HG03060 (cell line): ENCODE results near the gene FBH1.
A peak's percentile ranks its signal among the peaks of the same experiment; 100 is the strongest.
"Not testable (repeated sequence)": the region's sequence is repeated elsewhere in the genome, so short reads cannot be mapped to it uniquely, and the experiment has no call there.

Experiments used
- ATAC-seq: cut with Tn5 transposase; IDR thresholded peaks from one replicate; pipeline ENCODE4 v1.9.1; 2021; ENCODE audit warnings: low read depth, moderate number of reproducible peaks; ENCODE audit not compliant: unreplicated experiment

The FBH1 gene

DNA sequence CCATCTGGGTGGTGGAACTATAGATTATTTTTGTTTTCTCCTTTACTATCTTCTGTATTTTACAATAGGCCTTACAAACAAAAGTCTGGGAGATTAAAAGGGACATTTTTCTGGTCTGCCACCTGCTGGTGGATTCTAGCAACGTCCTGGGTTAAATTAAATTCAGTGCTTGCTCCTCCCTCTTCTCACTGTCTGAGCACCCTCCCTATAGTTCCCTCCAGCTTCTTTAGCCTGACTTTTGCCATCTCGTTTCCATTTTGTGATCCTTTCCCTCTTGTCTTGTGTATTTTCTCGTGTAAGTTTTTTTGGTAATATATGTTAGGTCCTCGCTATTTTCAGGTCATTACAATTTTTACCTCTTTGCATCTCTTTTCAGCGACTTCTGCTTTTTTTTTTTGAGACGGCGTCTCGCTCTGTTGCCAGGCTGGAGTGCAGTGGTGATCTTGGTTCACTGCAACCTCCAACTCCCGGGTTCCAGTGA lies 16.5 kb upstream of the FBH1 start:
- peak; percentile 75 for ATAC-seq

DNA sequence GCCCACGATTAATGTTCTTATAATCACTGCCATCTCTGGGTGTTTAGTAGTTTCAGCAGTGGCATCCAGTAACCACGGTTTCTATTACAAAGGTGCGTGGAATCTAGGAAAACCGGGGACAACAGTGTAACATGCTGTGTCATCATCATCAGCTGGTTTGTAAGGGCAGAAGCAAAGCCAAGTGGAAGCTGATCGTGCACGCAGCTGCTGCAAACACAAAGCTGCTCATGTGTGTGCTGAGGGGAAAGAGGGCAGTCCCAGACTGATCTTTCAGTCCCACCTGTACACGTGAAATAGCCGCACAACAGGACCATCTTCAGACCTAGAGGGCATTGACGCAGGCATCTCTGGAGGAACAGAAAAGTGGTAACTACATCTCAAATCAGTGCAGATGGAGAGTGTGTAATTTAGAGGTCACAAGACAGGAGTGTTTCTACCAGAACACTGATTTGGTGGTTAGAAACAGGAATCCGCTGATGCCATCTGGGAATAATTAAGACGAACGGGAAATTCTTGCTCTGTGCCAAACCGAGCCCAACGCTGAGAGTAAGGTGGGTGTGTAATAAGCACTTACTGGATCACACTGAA lies 13.8 kb upstream of the FBH1 start:
- no peak for ATAC-seq

DNA sequence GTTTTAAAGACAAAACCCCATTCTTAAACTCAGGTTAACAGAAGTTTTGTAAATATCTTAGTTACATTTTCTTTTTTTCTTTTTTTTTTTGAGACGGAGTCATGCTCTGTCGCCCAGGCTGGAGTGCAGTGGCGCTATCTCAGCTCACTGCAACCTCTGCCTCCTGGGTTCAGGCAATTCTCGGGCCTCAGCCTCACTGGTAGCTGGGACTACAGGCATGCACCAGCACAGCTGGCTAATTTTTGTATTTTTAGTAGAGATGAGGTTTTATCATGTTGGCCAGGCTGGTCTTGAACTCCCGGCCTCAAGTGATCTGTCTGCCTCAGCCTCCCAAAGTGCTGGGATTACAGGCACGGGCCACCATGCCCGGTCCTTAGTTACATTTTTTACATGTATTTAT lies 13.0 kb upstream of the FBH1 start:
- ATAC-seq, result not testable (repeated sequence)

DNA sequence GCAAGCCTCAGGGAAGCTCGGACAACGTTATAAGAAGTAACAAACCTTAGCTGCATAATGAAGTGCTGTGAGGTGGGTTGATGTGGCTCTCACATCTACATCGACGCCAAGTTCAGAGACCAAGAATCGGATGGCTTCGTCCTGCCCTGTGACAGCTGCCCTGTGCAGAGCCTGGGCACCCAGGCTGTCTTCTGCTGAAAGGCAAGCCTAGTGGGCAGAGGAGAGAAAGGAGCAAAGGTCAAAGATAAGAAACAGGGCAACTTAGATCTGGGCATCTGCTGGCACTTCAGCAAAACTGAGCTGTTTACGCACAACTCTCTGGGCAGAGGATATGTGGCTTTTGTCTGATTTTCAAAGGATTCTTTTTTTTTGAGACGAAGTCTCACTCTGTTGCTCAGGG lies 7.1 kb upstream of the FBH1 start:
- no peak for ATAC-seq

DNA sequence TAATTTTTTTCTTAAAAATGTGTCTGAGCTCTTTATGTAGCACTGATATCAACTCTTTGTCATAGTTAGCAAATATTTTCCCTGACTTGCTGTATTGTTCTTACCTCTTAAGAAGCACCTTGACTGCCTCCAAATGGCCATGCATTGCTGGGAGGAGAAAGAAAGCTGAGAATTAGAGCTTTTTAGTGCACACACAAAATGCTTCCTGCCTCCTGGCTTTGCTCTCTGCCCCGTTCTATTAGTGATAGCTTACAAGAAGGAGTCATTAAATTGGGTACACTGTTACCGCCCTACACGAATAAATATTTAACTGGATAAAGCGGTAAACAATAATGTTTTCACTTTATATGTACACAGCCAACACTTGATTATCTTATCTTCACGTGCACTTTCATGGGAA lies 4.4 kb upstream of the FBH1 start:
- no peak for ATAC-seq

DNA sequence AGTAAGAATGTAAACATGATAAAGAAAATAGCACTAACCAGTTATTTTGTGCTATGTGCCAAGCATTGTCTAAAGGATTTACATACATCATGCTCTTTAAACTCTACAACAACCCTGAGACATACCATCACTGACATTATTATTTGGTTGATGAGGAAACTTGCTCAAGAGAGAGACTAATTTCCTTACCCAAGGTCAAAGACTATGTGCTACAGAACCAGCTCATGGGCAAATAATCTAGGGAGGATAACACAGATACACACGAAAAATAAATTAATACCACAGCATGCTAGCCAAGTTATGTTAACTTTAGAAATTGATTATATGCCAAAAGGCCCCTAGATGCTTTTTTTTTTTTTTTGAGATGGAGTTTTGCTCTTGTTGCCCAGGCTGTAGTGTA lies 3.0 kb upstream of the FBH1 start:
- no peak for ATAC-seq

DNA sequence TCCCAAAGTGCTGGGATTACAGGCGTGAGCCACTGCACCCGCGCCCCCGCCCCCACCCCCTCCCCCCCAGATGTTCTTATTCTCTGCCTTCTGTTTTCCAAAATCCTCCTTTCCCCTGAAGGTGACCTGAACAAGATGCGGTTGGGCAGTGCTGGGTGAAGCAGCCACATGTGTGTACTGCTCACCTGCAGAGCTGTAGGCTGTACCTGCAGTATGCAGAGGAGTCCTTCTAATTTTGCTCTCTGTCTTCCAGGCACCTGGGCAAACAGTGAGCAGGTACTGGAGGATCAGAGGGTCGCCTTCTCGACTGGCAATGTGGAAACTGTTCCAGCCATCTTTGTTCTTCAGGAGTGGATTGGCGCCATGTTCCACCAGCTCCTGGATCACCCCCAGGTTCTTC lies 2.4 kb upstream of the FBH1 start:
- no peak for ATAC-seq

DNA sequence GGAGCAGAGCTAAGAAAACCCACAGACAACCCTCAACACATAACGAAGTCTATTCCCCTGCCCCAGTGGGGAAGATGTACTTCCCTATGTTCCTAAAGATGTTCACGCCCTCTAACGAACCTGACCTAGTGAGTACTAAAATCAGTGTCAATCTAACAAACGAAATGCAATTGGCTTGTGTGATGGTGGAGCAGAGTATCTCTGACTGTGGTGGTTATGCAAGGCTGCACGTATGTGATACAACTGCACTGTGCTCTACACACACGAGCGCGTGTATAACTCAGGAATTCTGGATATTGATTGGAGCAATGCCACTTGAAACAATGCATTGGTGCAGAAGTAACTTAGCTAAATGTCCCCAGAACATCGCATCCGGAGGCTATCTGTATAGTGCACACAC lies 1.7 kb upstream of the FBH1 start:
- no peak for ATAC-seq

DNA sequence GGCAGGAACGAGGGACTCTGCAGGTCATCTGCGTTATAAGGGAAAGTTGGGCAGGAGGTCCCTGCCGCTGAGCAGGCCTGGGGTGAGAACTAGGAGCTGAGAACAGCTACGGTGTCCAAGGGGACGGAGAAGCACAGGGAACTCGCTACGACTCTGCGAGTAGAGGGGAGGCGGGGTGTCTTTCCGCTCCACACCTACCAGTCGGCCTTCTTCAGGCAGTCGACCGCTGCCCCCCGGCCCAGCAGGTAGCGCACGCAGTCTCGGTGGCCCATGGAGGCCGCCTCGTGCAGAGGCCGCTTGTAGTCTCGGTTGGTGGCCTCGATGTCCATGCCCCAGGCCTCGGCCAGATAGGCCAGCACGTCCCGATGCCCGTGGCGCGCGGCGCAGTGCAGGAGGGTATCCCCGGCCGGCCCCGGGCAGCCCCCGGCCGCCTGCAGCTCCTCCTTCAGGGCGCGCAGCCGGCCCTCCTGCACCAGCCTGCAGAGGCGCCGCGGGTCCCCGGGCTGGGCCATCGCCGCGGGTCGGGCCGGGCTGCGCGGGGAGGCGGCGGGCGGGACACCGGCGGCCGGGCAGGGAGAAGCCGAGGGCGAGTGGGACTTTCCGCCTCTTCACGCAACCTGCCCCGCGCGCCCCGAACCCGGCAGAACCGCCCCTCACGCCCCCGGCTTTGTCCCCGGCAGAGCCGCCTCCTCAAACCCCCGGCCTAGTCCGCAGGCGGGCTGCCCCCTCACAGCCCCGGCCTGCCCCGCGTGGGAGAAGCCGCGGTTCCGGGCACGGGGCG lies 1.0 kb upstream of the FBH1 start:
- ATAC-seq, result no peak

DNA sequence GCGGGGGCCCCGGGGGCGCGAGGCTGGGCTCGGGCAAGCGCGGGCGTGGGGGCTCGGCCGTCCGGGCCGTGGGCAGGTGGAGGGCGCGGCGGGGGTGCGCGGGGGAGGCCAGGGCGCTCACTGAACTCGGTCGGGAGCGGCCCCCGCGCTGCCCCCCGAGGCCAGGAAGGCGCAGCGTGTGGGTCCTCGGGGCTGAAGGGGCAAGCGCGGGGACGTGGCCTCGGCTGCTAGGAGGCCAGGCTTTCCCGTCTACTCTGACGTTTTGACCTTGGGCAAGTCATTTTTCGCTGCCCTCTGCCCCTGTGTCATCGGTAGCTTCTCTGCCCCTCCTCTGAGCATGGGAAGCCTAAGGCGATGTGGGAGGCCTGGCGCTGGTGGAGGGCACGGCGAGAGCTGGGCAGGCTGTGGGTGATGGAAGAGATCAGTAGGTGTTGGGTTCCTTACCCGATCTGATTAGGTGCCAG lies 441 bp downstream of the FBH1 start:
- ATAC-seq, result no peak

DNA sequence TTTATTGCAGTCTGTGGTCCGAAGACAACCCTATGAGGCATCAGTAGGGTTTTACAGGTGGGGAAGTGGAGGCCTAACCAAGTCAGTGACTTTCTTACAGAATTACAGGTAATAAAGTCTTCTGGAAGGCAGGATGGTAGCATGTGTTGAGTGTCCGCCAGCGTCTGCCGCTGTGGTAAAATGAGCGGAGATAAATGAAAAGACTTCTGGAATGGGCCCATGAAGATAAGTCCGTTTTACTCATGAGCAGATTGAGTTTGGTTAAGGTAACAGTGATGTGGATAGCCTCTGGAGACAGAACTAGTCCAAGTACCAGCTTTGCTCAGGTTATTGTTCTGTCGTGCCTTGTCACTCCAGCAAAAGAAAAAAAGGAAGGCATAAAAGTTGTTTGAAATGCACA lies 966 bp downstream of the FBH1 start:
- no peak for ATAC-seq

DNA sequence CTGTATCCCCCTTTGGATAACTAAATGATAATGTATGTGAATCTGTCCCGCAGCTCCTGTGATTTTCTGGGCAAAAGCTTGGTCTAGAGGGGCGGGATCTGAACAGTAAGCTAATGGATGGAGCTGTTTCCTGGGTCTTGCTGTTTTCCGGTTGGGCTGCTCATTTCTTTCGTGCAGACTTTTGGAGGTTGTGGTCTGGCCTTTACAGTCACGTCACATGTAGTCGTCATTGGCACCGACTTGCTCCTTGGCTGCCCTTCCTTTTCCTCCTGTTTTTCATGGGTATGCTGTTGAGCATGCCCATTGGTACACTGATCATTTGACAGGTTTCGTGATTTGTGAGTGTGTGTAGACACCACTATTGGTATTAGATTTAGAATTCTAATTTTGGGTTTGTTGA lies 2.0 kb downstream of the FBH1 start:
- no peak for ATAC-seq

DNA sequence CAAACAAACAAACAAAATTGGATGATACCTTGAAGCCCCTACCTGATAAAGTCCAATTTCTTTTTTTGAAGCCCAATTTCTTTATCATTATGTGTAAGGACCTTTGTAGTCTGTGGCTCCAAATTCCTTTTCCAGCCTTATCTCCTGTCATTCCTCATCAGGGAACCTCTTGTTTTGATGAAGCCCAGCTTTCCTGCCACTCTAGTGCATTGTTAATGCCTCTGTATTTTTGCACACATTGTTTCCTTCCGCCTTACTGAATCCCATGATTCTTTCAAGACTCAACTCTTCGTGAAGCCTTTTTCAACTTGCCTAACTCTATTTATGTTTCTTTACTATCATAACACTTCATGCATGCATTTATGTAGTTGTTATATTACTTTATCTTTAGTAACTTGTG lies 3.3 kb downstream of the FBH1 start:
- ATAC-seq, result no peak

DNA sequence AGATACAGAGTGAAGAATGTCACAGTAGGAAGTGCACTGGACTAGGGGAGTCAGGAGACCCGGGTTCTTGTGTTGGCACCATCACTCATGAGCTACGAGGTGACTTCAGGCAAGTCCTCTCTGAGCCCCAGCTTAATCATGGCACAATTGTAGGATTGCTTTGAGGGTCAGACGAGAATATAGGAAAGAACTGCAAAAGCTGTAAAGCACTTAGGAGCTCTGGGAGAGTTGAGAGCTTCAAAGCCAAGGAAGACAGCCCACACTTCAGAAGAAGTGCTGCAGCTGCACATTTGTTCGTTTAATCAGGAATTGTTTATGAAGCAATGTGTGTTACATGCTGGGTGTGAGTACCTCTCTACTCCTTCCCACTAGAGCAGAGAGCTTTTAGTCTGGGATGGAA lies 4.4 kb downstream of the FBH1 start:
- no peak for ATAC-seq

DNA sequence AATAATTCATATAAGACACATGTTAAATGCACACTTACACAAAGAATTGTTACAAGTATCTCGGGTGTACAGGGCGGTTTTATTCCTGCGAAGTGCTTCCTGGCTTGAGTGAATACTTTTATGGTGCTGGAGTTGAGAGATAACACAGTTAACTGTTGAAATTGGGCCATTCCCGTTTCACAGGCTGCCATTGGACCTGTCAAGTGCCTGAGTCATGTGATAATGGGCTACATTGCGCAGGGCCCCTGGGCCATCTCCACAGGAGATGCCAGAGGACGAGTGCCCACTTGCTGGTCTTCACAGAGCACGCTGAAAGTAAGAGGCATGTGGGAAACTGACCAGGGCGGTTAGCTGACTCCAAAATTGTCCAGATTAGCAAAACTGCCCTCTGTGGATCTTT lies 4.8 kb downstream of the FBH1 start:
- no peak for ATAC-seq

DNA sequence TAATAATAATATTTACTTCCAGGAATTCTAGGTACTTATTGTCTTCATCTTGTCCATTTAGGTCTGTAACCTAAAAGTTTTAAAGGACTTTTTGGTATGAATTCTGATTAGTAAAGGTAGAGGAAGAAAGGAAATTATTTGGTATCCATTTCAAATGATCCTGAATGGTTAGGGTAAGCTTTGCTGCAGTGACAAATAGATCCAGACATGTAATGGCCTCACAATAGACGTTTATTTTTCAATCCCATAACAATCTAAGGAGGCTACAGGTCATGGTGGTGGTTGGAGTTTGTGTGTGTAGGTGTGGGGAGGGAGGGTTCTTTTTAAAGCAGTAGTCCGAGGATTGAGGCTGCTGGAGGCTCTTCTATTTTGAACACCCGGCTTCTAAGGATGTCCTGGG lies 5.3 kb downstream of the FBH1 start:
- ATAC-seq, result no peak

DNA sequence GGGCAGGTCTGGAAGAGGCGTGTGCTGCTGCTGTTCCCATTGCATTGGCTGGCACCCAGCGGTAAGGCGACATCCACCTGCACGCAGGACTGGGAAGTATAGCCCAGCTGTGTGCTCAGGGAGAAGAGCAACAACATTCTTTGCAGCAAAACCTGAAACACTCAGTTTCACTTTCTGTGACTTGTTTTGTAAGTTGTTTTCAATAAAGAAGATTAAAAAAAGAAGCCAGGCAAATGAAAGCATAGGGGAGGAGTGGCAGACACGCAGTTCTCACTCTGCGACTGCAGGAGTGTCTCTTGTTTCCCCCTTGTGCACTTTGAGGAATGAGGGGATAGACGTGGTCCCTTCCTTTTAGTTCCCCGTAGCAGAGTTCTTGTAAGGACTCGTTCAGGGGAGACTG lies 5.8 kb downstream of the FBH1 start:
- ATAC-seq, result peak; percentile 75

DNA sequence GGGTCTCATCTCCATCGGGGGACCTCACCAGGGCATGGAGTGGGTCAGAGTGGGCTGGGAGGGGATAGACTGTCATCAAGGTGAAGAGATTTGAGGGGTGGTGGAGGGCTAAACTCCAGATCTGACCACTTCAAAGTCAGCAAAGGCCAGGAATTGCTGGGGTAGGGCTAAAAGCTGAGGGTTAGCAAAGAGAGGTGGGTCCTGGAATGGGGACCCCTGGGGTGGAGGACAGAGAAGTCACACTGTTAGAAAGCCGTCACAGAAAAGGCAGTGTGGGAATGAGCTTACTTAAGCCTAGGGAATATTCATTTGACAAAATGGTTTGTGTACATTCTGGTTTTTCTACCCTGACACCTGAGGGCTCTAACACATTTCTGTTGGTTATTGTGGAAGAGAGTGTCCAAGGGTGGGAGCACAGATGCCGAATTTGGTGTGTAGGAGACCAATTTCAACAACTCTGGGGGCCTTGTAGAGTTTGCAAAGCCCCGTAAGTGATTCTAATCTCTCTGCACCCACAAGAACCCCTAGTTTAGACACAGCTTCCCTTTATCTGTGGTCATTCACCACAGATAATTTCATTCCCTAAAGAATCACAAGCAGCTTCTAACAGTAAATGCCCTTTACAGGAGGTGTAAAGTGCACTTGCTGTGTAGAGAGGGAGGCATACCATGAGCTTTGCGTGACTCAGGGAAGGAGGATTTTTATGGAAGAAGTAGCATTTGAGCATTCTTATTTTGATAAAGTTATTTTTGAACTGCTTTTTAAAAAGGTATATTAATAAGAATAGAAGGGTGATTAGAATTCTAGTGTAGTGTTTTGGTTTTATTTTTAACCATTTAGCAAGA lies 6.4 kb downstream of the FBH1 start:
- no peak for ATAC-seq

DNA sequence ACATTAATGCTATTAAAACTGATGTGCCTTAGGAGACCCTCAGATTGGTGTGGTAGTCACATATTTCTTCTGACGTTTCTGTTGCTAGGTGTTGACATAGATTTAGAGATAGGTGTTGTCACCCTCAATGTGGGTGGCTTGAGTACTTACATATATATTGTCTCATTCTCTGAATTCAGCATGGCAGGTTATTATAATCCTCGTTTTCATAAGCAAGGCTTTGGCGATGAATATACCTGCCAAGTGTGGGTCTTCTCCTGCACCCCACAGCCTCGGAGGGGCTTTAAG lies 7.0 kb downstream of the FBH1 start:
- no peak for ATAC-seq

DNA sequence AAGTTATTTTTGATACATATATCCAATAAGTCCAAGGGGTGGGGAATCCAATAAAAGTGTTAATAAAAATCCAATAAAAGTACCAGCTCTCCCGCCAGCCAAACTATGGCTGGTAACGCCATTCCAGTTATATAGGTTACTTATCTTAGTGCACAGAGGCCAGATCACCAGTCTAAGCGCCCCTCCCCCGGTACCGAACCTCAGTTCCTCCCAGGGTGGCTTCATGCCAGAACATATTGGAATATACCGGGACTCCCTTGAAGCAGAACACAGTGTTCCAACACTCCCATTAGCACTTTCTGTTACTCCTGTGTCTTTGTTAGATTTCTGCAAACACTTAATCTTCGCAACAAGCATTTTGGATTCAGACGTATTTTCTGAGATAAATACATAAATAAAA lies 7.5 kb downstream of the FBH1 start:
- no peak for ATAC-seq

DNA sequence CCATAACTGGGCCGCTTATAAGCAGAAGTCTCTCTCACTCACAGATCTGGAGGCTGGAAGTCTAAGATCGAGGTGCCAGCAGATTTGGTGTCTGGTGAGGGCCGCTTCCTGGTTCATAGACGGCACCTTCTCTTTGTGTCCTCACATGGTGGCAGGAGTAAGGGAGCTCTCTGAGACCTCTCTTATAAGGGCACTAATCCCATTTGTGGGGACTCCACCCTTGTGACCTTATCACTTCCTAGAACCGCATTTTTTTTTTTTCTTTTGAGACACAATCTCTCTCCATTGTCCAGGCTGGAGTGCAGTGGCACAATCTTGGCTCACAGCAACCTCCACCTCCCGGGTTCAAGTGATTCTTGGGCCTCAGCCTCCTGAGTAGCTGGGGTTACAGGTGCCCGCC lies 8.1 kb downstream of the FBH1 start:
- no peak for ATAC-seq

DNA sequence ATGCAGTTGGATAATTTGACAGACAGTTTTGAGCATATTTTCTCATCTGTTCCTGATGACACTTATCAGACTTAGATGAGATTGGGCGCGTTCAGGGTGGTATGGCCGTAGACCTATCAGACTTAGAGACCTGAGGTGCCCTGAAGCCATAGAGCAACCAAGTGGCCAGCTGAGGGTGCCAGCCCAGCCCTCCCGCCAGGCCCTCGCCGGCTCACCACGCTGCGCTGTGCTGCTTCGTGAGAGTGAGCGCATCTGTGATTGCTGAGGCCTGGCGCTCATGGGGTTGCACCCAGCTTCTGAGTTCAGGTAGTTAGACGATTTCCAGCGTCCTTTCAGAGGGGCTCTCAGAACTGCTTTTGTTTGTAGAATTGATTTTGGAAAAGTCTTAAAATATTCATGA lies 10.2 kb downstream of the FBH1 start:
- no peak for ATAC-seq
